NOMO-1 treated with DMSO at 0.1 percent for 48 hours (cell line): ENCODE measurements around the gene ZNF608.

ENCODE experiments used
- DNase-seq: peaks from one replicate; lab custom pipeline; 2025; ENCODE audit not compliant: unreplicated experiment; lab: John Stamatoyannopoulos, UW

ZNF608 gene

DNA sequence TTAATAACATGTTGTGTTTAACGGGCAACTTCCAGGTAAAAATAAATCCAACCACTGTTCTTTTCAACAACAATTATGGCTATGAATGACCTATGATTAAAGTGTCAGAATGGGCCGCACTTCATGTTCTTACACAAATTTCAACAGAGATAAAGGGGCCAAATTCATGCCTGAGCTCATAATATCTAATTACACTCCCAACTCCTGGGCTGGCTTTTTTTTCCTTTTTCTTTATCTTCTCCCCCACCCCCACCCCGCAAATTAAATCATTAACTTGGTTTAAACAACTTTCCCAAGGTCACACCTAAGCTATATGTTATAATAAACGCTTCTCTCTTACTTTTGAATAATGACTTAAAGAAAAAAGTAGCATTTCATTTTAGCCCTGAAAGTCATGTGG is 25.8 kb downstream of the ZNF608 start:
- DNase-seq, result no peak

GRCh38 chr5:124719113-124719967 is 27.1 kb downstream of the ZNF608 start:
- DNase-seq, result no peak

GRCh38 chr5:124718380-124718789 is 28.1 kb downstream of the ZNF608 start:
- no peak for DNase-seq

DNA sequence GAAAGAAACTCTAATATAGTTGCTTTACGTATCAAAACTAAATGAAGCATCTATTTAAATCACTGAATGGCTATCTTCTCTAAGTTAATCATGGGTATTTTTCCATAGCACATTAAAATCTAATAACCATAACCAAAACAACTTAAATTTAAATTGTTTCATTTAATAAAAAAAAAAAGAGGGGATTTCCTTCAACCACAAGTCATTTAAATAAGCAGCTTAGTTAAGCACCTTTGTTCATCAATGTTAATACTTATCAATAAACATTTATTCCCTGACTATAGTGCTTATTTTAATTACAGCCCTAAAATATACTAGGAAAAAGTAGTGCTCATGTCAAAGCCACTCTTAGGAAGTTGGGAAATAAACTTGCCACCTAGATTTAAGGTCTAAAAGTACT is 30.3 kb downstream of the ZNF608 start:
- DNase-seq, result no peak

GRCh38 chr5:124714910-124715309 is 31.5 kb downstream of the ZNF608 start:
- no peak for DNase-seq

DNA sequence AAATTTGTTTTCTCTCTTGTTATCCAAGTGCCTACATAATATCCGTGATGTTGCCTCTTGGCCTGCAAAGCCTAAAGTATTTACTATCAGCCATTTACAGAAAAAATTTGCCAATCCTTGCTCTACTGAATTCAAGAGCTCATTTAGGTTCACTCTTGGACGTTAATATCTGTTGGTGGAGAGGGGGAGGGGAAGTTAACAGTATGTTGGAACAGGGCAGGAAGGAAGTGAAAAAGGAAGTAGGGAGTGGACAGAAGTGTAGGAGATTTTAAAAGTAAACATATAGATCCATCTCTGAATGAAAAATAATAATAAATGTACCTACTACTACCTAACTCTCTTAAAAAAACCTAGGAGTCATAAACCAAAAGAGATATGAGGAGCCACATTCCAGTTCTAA is 32.8 kb downstream of the ZNF608 start:
- DNase-seq, result peak; percentile 28

GRCh38 chr5:124712731-124713305 is 33.6 kb downstream of the ZNF608 start:
- DNase-seq, result no peak

DNA sequence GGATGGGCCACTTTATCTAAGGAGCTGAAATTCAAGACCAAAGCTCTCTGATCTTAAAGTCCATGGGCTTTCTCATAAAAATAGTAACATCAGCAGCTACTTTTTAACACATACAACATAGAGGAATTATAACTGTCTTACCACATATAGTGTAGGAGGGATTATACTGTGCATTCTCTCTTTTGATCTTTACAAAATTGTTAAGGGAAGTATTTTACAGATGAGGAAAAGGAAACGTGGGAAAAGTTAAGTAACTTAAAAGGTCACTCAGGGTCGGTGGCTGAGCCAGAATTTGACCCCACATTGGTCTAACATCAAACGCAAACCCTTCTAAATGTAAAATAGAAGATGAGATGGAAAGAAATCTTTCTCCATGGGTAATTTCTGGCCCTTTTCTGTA is 38.4 kb downstream of the ZNF608 start:
- DNase-seq, result no peak

DNA sequence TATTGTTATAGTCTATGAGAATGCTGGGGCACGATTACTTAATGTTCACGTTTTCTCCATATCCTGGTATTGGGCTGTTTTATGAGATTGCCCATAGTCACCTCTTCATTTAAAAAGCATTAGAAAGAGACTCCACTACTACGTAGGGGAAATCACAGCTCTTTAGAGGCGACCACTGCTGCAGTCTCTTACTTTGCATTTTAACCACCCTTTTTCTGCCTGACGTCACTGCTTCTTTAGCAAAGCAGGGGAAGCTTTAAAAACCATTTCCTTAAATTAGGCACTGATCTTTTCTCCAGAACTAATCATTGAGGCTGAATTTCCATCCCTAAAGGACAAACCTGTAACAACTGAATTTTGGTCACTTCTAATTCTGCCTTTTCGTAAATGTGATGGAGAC is 38.9 kb downstream of the ZNF608 start:
- DNase-seq, result no peak

GRCh38 chr5:124706729-124707361 is 39.6 kb downstream of the ZNF608 start:
- no peak for DNase-seq

GRCh38 chr5:124706051-124706450 is 40.4 kb downstream of the ZNF608 start:
- DNase-seq, result no peak

GRCh38 chr5:124705577-124705976 is 40.9 kb downstream of the ZNF608 start:
- DNase-seq, result no peak

DNA sequence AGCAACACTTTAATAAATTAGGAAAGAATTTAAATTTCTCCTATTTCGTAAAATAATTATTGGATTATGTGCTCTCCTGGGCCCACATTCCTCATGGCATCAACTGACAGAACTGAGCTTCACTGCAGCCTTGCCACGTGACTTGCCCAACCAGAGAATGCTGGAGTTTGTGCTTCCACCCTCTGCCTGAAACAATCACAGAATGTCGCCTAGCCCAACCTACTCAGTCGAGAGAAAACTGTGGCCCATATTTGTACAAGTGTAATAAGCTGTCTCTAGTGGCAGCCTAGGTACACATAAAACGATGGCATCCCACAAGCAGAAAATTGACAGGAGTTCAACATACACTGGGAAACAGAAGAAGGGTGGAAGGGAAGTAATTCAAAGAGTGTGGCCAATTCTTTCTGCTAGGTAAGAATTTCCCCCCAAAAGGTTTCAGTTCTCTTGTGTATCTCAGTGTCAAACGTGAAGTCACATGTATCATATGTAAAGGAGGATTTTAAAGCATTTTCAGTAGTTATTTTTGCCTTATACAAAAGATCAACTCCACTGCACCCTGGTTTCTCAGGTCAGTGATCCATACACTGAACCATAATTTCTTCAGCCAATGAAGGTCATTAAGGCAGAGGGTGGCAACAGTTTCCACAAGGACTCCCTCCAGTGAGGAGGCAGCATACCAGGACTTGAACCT is 41.7 kb downstream of the ZNF608 start:
- DNase-seq, result no peak

GRCh38 chr5:124703995-124704394 is 42.4 kb downstream of the ZNF608 start:
- no peak for DNase-seq

DNA sequence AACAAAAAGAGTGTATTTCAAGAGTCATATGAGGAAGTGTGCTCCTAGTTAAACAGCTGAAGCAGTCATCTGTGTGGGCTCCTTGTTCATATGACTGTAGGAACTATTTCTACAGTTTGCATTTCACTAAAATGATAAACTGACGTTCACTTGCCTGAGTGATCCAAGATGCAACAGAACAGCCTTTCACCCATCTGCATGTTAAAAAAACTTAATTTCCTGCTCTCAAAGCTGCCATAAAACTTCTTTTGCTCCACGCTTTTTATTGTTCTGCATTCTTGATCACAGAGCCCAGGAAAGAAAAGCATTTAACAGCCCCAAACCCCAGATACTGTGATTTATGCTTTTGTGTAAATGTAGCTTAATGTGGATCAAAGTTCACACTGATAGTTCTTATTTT is 43.9 kb downstream of the ZNF608 start:
- no peak for DNase-seq

GRCh38 chr5:124701873-124702425 is 44.5 kb downstream of the ZNF608 start:
- no peak for DNase-seq

DNA sequence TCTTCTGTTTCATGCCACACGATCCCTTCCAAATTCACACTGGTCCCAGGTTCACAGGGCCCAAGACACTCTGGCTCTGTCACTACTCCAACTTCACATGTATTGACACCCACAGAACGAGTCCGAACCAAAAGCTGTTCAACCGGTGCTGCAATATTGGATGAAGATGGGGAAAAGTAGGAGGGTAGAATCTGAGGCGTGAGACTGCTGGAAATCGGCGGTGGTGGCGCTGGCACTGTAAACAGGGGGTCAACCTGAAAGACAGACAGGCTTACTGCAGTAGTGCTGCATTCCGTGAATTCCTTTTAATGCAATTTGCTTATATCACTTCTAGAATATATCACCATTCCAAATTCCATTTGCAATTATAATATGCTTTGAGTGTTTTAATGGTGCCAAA is 45.4 kb downstream of the ZNF608 start:
- DNase-seq, result no peak

- no peak for DNase-seq
These were observed 46.1 kb downstream of the ZNF608 start for GRCh38 chr5:124700333-124700732.

DNA sequence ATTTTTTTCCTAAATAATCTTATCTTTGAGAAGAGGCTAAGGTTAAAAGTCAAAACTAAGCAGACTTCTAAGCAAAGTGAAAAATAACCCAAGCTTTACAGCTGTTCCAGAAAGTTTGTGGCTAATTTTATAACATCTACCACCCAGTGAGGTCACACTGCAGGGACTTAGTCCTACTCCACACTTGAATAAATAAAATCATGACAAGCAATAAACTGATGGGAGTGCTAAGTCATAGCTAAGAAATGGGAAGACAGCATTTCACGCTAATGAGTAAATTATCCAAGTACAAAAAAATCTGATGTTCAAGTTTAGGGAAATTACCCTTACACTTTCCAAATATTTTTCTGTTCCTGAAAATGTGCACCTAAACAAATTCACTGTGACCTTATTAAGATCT is 47.7 kb downstream of the ZNF608 start:
- no peak for DNase-seq

- no peak for DNase-seq
These were observed 48.4 kb downstream of the ZNF608 start for GRCh38 chr5:124697933-124698591.

GRCh38 chr5:124697501-124697900 is 48.9 kb downstream of the ZNF608 start:
- DNase-seq, result no peak
